ENCODE results near the gene STAU1. TPM values are rescaled to one million over a fixed set of nuclear protein-coding genes. Genes with fewer than 3 reads are reported as not detected.

Gene STAU1
- total and polyA plus RNA-seq, 2 of the 13 experiments (the other 11 are each of a cell fraction or from before 2014, with no cell fraction given) = 119 to 133 TPM

DNA sequence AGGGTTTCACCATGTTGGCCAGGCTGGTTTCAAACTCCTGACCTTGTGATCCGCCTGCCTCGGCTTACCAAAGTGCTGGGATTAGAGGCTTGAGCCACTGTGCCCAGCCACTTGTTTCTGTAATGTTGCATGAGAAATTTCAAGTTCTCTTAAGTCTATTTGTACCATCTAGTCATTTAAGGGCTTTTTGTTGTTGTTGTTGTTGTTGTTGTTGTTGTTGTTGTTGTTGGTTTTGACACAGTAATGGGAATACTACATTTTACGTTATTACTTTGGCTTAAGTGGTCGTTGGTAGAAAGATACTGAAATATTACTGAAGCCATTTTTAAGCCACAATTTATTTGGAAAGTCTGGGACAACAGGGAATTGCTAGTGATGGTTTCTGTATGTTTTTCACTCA lies 90.0 kb downstream of the STAU1 start:
- H4K20me1 ChIP-seq (ENCODE audit: insufficient read depth, low read length) = no peaks in the 10 kb centered on the region
- H2AFZ ChIP-seq (ENCODE audit: low read length) = no peak overlapping the region
- peaks cover 36 to 78% of the 10 kb centered on the region in 2 experiments for H3K36me3 ChIP-seq (replicated peaks in 1 of 2; ENCODE audit: control insufficient read depth in 1 of 2, insufficient read depth in 2 of 2, low read length in 2 of 2)
- H3K4me3 ChIP-seq (replicated peaks in 1 of 3; ENCODE audit: insufficient read depth in 1 of 3, low read depth in 2 of 3, low read length in 3 of 3) = no peak overlapping the region
- H3K27me3 ChIP-seq (ENCODE audit: control insufficient read depth in 1 of 2, insufficient read depth in 2 of 2, low read length in 2 of 2) = no peaks in the 10 kb centered on the region
- no peaks in the 10 kb centered on the region for H3K79me2 ChIP-seq (ENCODE audit: insufficient read depth, low read length)
- no peaks in the 10 kb centered on the region for H3K4me1 ChIP-seq (ENCODE audit: insufficient read depth, low read length)
- FAIRE-seq (no peak), DNase-seq (ENCODE audit: low spot score) (no peak), ATAC-seq (no peak)
- no peak overlapping the region for H3K4me2 ChIP-seq (ENCODE audit: low read depth, low read length)
- POLR2A ChIA-PET = interaction anchor here (0.7 kb wide), 1 partner anchor 62 kb away, joined by 3 read pairs; no protein-coding TSS in a partner anchor
- no peak overlapping the region for H3K9ac ChIP-seq (ENCODE audit: insufficient read depth, low read depth, low read length)
- H3K27ac ChIP-seq (ENCODE audit: extremely low read length, insufficient read depth, low read length) = no peak overlapping the region
- intact Hi-C loops (cut with micrococcal nuclease; ENCODE audit: unreplicated experiment) (no loop called here), in situ Hi-C loops (cut with HindIII; ENCODE audit: extremely low pct_ligation_motif_present, low pct_unique_long_range_greater_than_20kb) (no loop called here)
- no TSS peak for BruUV-seq (replicated peaks)
- peak; percentile 96 for TF ChIP-seq FOXP1 (IDR thresholded peaks at IDR 0.05)
- TF ChIP-seq FOXP1 (CRISPR knock-in tag; IDR thresholded peaks at IDR 0.05) = no peak
- TF ChIP-seq, protein P1, sequence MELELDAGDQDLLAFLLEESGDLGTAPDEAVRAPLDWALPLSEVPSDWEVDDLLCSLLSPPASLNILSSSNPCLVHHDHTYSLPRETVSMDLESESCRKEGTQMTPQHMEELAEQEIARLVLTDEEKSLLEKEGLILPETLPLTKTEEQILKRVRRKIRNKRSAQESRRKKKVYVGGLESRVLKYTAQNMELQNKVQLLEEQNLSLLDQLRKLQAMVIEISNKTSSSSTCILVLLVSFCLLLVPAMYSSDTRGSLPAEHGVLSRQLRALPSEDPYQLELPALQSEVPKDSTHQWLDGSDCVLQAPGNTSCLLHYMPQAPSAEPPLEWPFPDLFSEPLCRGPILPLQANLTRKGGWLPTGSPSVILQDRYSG (CRISPR knock-in tag; IDR thresholded peaks at IDR 0.05) = no peak
- H3K9me3 ChIP-seq (ENCODE audit: low read length) = no peaks in the 10 kb centered on the region
- CTCF ChIA-PET (ENCODE audit: low intra/inter-chr PET ratio, low total read pairs) = no interaction called here
- WGBS (ENCODE audit: low lambda C conversion rate) = 95% methylated on average over 4 of the region's 4 CpGs

DNA sequence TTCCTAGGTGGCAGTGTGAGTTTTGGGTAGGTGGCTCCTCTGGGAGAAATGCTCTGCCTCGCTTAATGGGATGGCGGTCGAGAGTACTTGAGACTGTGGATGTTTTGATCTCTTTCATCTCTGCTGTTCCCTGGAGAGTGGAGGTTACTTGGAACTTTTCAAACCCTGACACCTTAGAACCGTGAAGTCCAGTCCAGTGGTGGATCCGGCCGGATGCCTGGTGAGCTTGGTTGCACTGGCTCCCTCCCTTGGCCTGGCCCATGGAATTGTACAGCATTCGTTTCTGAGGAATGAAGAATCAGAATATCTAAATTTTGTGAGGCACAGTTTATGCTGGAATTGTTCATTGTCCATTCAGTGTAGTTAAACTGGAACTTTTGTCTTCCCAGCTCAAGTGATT lies 91.0 kb downstream of the STAU1 start:
- TF ChIP-seq RBM22 (optimal IDR thresholded peaks at IDR 0.05; ENCODE audit: low read length) (peak; percentile 92), POLR2A (IDR thresholded peaks at IDR 0.05; ENCODE audit: insufficient read depth in 1 of 2, low read depth in 2 of 2, low read length in 2 of 2) (peak in 1 of 2 experiments; percentile 39; a peak in 1 of 4 replicates)
- TF ChIP-seq, protein P2, sequence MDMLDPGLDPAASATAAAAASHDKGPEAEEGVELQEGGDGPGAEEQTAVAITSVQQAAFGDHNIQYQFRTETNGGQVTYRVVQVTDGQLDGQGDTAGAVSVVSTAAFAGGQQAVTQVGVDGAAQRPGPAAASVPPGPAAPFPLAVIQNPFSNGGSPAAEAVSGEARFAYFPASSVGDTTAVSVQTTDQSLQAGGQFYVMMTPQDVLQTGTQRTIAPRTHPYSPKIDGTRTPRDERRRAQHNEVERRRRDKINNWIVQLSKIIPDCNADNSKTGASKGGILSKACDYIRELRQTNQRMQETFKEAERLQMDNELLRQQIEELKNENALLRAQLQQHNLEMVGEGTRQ (IDR thresholded peaks at IDR 0.05; ENCODE audit: low read depth, low read length) = no peak
- TF ChIP-seq, protein P2 (CRISPR knock-in tag; IDR thresholded peaks at IDR 0.05; ENCODE audit: borderline replicate concordance) = no peak
- intact Hi-C loops (cut with micrococcal nuclease; ENCODE audit: unreplicated experiment) = no loop called here
- WGBS (ENCODE audit: low lambda C conversion rate) = 94% methylated on average over 7 of the region's 7 CpGs
- H3K79me2 ChIP-seq (ENCODE audit: insufficient read depth, low read length) = no peaks in the 10 kb centered on the region
- no peak overlapping the region for H3K27ac ChIP-seq (ENCODE audit: extremely low read length, insufficient read depth, low read length)
- no peaks in the 10 kb centered on the region for H3K9me3 ChIP-seq (ENCODE audit: low read length)
- no peaks in the 10 kb centered on the region for H3K27me3 ChIP-seq (ENCODE audit: control insufficient read depth in 1 of 2, insufficient read depth in 2 of 2, low read length in 2 of 2)
- H3K9ac ChIP-seq (ENCODE audit: insufficient read depth, low read depth, low read length) = no peak overlapping the region
- ChIA-PET CTCF (ENCODE audit: low intra/inter-chr PET ratio, low total read pairs) (no interaction called here), POLR2A (interaction anchor here (0.7 kb wide), 1 partner anchor 10 kb away, joined by 4 read pairs; no protein-coding TSS in a partner anchor)
- no peak overlapping the region for H2AFZ ChIP-seq (ENCODE audit: low read length)
- FAIRE-seq (no peak), ATAC-seq (peak; percentile 18; the same call in 2 of the 3 replicates), DNase-seq (ENCODE audit: low spot score) (no peak)
- peaks cover 32 to 78% of the 10 kb centered on the region in 2 experiments for H3K36me3 ChIP-seq (replicated peaks in 1 of 2; ENCODE audit: control insufficient read depth in 1 of 2, insufficient read depth in 2 of 2, low read length in 2 of 2)
- H3K4me3 ChIP-seq (replicated peaks in 1 of 3; ENCODE audit: insufficient read depth in 1 of 3, low read depth in 2 of 3, low read length in 3 of 3) = no peak overlapping the region
- in situ Hi-C loops (cut with HindIII; ENCODE audit: extremely low pct_ligation_motif_present, low pct_unique_long_range_greater_than_20kb) = no loop called here
- H3K4me2 ChIP-seq (ENCODE audit: low read depth, low read length) = no peak overlapping the region
- H4K20me1 ChIP-seq (ENCODE audit: insufficient read depth, low read length) = no peaks in the 10 kb centered on the region
- BruUV-seq (replicated peaks) = no TSS peak
- H3K4me1 ChIP-seq (ENCODE audit: insufficient read depth, low read length) = no peaks in the 10 kb centered on the region
